Islet of Langerhans (tissue), 1 donor: ENCODE measurements around the gene IRS2.

Experiments
- FAIRE-seq: peaks from one replicate; lab custom pipeline; 2011; peaks lifted over from hg19 to GRCh38; lab: Jason Lieb, UNC

The IRS2 gene

DNA sequence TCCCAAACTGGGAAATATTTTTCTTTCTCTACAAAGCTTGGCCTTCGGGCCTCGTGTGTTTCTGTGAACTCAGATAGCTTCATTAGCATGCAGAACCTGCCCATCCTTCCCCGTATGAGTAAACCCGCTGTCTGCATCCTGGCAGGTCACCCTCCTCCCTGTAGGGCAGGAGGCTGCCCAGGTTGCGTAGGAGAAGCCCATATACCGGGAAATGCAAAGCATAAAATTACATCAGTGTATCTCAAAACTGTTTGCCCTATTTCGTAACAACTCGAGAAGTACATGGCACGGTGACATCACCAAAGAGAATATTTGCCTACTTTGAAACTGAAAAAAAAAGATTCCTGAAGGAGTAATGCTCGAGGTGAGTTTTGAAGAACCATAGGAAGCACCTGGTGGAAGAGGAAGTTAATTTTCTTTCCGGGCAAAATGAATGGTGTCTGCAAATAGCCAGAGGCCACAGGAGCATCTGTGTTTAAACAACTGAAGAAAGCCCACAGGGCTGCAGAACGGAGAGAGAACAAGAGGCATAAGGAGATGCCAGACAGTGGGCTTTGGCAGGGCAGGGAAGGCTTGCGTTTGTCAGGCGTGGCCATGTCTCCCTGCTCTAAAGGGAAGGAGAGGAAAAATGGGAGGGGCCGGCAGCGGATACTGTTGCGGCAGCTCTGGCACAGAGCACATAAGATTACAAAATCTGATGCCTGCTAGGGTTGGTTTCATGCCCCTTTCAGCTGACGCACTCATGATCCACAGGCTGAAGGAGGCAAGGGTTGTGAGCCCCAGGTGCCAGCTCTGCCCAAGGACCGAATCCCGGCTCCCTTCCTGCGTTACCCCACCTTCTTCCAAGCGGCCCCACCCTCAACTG is 81.4 kb downstream of the IRS2 start:
- FAIRE-seq: no peak

DNA sequence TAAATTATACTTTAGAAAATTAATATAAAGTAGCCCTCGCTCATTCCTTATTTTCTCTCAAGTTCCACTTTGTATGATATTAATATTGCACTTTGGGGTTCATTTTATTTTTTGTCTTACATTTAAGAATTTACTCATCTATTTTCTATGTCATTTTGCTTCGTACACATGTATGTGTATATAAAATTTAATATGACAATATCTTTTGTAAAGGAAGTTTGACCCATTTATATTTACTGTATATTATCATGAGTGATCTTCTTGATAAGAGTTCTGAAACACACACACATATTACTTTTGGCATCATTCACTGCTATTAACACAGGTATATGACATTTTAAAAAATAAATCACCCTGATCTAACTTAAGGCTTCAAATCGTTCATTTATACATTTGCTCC is 83.1 kb downstream of the IRS2 start:
- no peak for FAIRE-seq
